Testis (tissue), 2 donors: ENCODE measurements around the gene COL4A1.

Experiments
- POLR2A ChIP-seq: fragments of 450-650 bp; IDR thresholded peaks from one replicate; pipeline ENCODE4 v1.6.1; 2017; ENCODE audit warnings: antibody characterized with exemption, mild to moderate bottlenecking, moderate library complexity
- TF ChIP-seq, protein P1 (sequence below), 3 experiments: fragments of 450-650 bp in 2 of 3; fragments of 200-600 bp in 1 of 3; sonication (generic) in 1 of 3; IDR thresholded peaks; one replicate each; pipeline ENCODE4 v1.5.1; 2016 to 2019; ENCODE audit warnings: antibody characterized with exemption in 3 of 3, mild to moderate bottlenecking in 2 of 3, moderate library complexity in 1 of 3

DNA sequence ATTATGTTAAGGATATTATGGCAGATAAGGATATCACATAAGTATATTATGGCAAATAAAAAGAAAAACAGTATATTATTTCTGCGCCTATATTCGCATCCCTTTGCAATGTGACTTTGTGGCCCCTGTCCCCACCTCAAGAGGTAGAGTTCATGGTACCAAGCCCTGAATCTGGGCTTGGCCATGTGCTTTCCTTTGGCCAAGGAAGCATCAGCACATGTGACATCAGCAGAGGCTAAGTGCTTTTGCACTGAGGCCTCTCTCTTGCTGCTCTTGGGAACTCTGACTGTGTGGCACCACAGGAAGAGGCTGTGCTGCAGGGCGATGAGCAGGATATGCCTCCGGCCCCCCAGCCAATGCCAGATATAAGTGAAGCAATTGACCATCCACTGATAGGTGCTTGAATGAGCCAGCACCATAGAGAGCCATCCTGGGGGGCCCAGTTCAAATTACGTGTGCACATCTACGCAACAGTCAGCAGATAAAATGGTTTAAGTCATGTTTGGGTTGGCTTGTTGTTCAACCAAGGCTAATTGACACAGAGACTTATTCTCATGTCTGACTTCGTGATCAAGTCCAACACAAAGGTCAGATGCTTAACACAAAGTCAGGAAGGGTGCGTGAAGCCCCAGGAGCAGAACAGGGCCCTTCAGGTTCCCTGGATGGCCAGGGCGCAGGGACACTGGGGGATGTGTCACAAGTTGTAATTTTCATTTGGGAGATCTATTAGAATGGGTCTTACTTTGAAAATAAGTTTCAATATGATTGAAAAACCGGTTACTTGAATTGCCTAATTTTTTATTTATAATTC, 173.3 kb downstream of the COL4A1 start:
- TF ChIP-seq, protein P1, sequence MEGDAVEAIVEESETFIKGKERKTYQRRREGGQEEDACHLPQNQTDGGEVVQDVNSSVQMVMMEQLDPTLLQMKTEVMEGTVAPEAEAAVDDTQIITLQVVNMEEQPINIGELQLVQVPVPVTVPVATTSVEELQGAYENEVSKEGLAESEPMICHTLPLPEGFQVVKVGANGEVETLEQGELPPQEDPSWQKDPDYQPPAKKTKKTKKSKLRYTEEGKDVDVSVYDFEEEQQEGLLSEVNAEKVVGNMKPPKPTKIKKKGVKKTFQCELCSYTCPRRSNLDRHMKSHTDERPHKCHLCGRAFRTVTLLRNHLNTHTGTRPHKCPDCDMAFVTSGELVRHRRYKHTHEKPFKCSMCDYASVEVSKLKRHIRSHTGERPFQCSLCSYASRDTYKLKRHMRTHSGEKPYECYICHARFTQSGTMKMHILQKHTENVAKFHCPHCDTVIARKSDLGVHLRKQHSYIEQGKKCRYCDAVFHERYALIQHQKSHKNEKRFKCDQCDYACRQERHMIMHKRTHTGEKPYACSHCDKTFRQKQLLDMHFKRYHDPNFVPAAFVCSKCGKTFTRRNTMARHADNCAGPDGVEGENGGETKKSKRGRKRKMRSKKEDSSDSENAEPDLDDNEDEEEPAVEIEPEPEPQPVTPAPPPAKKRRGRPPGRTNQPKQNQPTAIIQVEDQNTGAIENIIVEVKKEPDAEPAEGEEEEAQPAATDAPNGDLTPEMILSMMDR (IDR thresholded peaks at IDR 0.05): no peak
- no peak for TF ChIP-seq POLR2A
